ENCODE measurements around the gene NAPSA. TPM values are rescaled to one million over a fixed set of nuclear protein-coding genes. Genes with fewer than 3 reads are reported as not detected.

NAPSA gene
- total RNA-seq, 1 donor from 2014 or later, result not detected

DNA sequence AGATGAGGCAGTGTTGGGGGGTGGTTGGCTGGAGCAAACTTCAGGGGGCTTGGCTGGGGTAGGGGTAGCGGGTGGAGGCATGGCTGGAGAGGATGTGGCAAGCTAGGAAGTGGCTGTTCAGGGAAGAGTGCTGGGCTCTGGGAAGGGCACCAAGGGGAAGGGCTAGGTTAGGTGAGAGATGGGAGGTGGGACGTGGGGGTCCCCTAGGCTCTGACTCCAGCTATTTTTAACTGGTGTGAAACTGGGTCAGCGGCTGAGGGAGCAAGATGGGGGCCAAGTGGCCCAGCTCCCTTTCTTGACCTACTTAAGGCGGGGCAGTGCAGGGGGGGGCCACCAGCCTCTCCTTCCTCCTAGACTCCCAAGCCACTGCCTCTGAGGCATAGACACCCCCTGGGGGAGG lies 43.6 kb downstream of the NAPSA start:
- no peak overlapping the region for H3K27ac Mint-ChIP-seq (ENCODE audit: unreplicated experiment)
- TF ChIP-seq, protein P1, sequence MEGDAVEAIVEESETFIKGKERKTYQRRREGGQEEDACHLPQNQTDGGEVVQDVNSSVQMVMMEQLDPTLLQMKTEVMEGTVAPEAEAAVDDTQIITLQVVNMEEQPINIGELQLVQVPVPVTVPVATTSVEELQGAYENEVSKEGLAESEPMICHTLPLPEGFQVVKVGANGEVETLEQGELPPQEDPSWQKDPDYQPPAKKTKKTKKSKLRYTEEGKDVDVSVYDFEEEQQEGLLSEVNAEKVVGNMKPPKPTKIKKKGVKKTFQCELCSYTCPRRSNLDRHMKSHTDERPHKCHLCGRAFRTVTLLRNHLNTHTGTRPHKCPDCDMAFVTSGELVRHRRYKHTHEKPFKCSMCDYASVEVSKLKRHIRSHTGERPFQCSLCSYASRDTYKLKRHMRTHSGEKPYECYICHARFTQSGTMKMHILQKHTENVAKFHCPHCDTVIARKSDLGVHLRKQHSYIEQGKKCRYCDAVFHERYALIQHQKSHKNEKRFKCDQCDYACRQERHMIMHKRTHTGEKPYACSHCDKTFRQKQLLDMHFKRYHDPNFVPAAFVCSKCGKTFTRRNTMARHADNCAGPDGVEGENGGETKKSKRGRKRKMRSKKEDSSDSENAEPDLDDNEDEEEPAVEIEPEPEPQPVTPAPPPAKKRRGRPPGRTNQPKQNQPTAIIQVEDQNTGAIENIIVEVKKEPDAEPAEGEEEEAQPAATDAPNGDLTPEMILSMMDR (IDR thresholded peaks at IDR 0.05; ENCODE audit: unreplicated experiment), result no peak
- DNase-seq (ENCODE audit: low spot score), result no peak
- peaks cover 43% of the 10 kb centered on the region for H3K36me3 Mint-ChIP-seq (ENCODE audit: low read depth, unreplicated experiment)
- peaks cover 50% of the 10 kb centered on the region for H3K9me3 Mint-ChIP-seq (ENCODE audit: unreplicated experiment)
- H3K4me1 Mint-ChIP-seq (ENCODE audit: unreplicated experiment), result no peaks in the 10 kb centered on the region
- H3K4me3 Mint-ChIP-seq (ENCODE audit: unreplicated experiment), result no peak overlapping the region
- H3K27me3 Mint-ChIP-seq (ENCODE audit: unreplicated experiment), result peaks cover 31% of the 10 kb centered on the region

DNA sequence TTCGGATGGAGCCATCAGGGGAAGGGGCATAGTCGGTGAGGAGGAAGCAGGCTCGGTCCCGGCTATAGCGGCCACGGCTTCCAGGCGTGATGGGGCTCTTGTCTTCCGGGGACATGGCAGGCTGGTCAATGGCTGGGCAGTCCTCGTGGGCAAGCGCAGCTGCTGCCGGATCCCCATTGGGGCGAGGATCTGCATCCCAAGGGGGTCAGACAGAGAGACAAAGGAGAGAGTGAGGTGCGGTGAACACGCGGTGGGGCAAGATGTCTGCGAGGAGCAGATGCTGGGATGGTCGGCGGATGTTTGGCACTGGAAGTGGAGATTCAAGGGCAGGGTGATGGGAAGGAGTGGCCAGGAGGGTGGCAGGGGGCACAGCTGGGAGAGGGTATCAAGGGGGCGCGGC lies 44.8 kb downstream of the NAPSA start:
- Mint-ChIP-seq H3K27me3 (ENCODE audit: unreplicated experiment) (peaks cover 31% of the 10 kb centered on the region), H3K27ac (ENCODE audit: unreplicated experiment) (peak overlapping the region; percentile 42), H3K4me1 (ENCODE audit: unreplicated experiment) (no peaks in the 10 kb centered on the region), H3K9me3 (ENCODE audit: unreplicated experiment) (peaks cover 46% of the 10 kb centered on the region), H3K36me3 (ENCODE audit: low read depth, unreplicated experiment) (peaks cover 40% of the 10 kb centered on the region), H3K4me3 (ENCODE audit: unreplicated experiment) (no peak overlapping the region)
- TF ChIP-seq, protein P1 (IDR thresholded peaks at IDR 0.05; ENCODE audit: unreplicated experiment), result no peak
- no peak for DNase-seq (ENCODE audit: low spot score)

DNA sequence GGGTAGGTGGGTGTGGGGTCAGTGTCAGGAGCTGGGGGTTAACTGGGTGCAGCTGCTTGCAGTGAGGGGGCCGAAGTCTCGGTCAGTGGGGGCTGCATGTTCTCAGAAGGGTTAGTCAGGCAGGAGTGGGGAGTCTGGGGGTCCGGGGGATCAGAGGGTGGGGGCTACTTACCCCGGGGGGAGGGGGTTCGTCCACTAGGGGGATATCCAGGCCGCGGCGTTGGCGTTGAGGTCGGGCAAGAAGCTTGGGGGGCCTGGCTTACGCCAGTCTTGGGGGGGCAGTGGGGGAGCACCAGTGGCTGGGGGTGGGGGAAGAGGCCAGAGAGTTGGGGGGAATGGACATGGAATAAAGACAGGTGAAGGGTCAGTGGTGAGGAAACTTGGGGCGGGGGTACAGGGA lies 45.4 kb downstream of the NAPSA start:
- no peaks in the 10 kb centered on the region for H3K4me1 Mint-ChIP-seq (ENCODE audit: unreplicated experiment)
- peaks cover 31% of the 10 kb centered on the region for H3K27me3 Mint-ChIP-seq (ENCODE audit: unreplicated experiment)
- no peak overlapping the region for H3K4me3 Mint-ChIP-seq (ENCODE audit: unreplicated experiment)
- peaks cover 41% of the 10 kb centered on the region for H3K36me3 Mint-ChIP-seq (ENCODE audit: low read depth, unreplicated experiment)
- no peak for DNase-seq (ENCODE audit: low spot score)
- TF ChIP-seq, protein P1 (IDR thresholded peaks at IDR 0.05; ENCODE audit: unreplicated experiment), result no peak
- peaks cover 46% of the 10 kb centered on the region for H3K9me3 Mint-ChIP-seq (ENCODE audit: unreplicated experiment)
- no peak overlapping the region for H3K27ac Mint-ChIP-seq (ENCODE audit: unreplicated experiment)

DNA sequence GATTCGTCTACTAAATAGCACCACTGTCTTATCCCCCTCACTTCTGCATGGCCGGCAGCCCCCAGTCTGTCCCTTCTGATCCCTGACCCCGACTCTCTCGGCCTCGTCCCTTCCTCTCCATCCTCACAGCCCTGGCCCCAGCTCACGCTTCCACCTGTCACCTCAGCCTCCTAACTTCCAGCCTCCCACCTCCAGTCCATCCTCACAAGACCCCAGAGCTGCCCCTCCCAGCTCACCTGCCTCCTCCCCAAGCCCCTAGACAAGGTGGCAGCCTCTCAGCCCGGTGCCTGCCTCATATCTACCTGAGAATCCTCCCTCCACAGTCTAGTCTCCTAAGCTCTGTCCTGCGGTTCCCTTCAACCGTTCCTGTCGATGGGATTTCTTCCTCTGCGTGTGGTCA lies 46.3 kb downstream of the NAPSA start:
- peaks cover 40% of the 10 kb centered on the region for H3K36me3 Mint-ChIP-seq (ENCODE audit: low read depth, unreplicated experiment)
- no peaks in the 10 kb centered on the region for H3K4me1 Mint-ChIP-seq (ENCODE audit: unreplicated experiment)
- DNase-seq (ENCODE audit: low spot score), result no peak
- peaks cover 26% of the 10 kb centered on the region for H3K27me3 Mint-ChIP-seq (ENCODE audit: unreplicated experiment)
- TF ChIP-seq, protein P1 (IDR thresholded peaks at IDR 0.05; ENCODE audit: unreplicated experiment), result no peak
- no peak overlapping the region for H3K27ac Mint-ChIP-seq (ENCODE audit: unreplicated experiment)
- H3K9me3 Mint-ChIP-seq (ENCODE audit: unreplicated experiment), result peaks cover 38% of the 10 kb centered on the region
- no peak overlapping the region for H3K4me3 Mint-ChIP-seq (ENCODE audit: unreplicated experiment)

DNA sequence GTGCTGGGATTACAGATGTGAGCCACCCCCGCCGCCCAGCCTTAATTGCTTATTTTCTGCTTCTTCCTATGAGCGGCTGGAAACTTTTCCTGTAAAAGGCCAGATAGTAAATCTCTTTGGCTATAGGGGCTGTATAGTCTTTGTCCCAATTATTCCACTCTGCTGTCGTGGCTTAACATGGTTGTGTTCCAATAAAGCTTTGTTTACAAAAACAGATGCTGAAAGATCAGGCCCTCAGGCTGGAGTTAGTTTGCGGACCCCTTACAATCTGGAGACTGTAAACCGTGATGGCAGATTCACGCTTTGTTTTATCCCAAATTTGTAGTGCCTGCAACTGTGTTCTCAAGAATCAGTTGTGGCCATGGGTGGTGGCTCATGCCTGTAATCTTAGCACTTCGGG lies 47.0 kb downstream of the NAPSA start:
- H3K4me3 Mint-ChIP-seq (ENCODE audit: unreplicated experiment), result no peak overlapping the region
- H3K27me3 Mint-ChIP-seq (ENCODE audit: unreplicated experiment), result peaks cover 32% of the 10 kb centered on the region
- H3K4me1 Mint-ChIP-seq (ENCODE audit: unreplicated experiment), result no peaks in the 10 kb centered on the region
- H3K36me3 Mint-ChIP-seq (ENCODE audit: low read depth, unreplicated experiment), result peaks cover 34% of the 10 kb centered on the region
- TF ChIP-seq, protein P1 (IDR thresholded peaks at IDR 0.05; ENCODE audit: unreplicated experiment), result no peak
- peaks cover 37% of the 10 kb centered on the region for H3K9me3 Mint-ChIP-seq (ENCODE audit: unreplicated experiment)
- DNase-seq (ENCODE audit: low spot score), result no peak
- no peak overlapping the region for H3K27ac Mint-ChIP-seq (ENCODE audit: unreplicated experiment)
